Parathyroid adenoma (tissue), 2 donors: ENCODE results near the gene LRRIQ1.

Experiments used
- H2AFZ ChIP-seq: fragments of 300-600 bp; sonication (generic); one replicate; pipeline ENCODE4 v1.7.0; 2017; ENCODE audit warnings: antibody characterized with exemption, mild to moderate bottlenecking
- H3K27ac ChIP-seq: fragments of 300-600 bp; sonication (generic); one replicate; pipeline ENCODE4 v1.7.0; 2017
- H3K27me3 ChIP-seq: fragments of 300-600 bp; sonication (generic); one replicate; pipeline ENCODE4 v1.7.0; 2017; ENCODE audit warnings: low read length; ENCODE audit not compliant: control insufficient read depth, insufficient read depth
- H3K36me3 ChIP-seq: fragments of 300-600 bp; sonication (generic); one replicate; pipeline ENCODE4 v1.7.0; 2017; ENCODE audit warnings: low read length; ENCODE audit not compliant: control insufficient read depth, insufficient read depth
- H3K4me1 ChIP-seq: fragments of 300-600 bp; sonication (generic); one replicate; pipeline ENCODE4 v1.7.0; 2017; ENCODE audit warnings: control low read depth
- H3K4me2 ChIP-seq: fragments of 300-600 bp; sonication (generic); one replicate; pipeline ENCODE4 v1.7.0; 2017; ENCODE audit warnings: low read length
- H3K4me3 ChIP-seq: fragments of 300-600 bp; sonication (generic); one replicate; pipeline ENCODE4 v1.7.0; 2017; ENCODE audit warnings: low read depth, low read length
- H3K79me2 ChIP-seq: fragments of 300-600 bp; sonication (generic); one replicate; pipeline ENCODE4 v1.7.0; 2017; ENCODE audit warnings: control low read depth
- H3K9ac ChIP-seq: fragments of 300-600 bp; sonication (generic); one replicate; pipeline ENCODE4 v1.7.0; 2017; ENCODE audit warnings: mild to moderate bottlenecking
- H3K9me3 ChIP-seq: fragments of 300-600 bp; sonication (generic); one replicate; pipeline ENCODE4 v1.7.0; 2017; ENCODE audit warnings: low read length; ENCODE audit not compliant: control insufficient read depth
- TF ChIP-seq, protein P1 (sequence below): fragments of 300-600 bp; sonication (generic); IDR thresholded peaks from one replicate; pipeline ENCODE4 v1.7.0; 2017; ENCODE audit warnings: antibody characterized with exemption, mild to moderate bottlenecking
- donor health status: primary hyperparathyroidism.

The LRRIQ1 gene

GRCh38 chr12:85275374-85275773 is 239.2 kb downstream of the LRRIQ1 start:
- H3K79me2 ChIP-seq, result no peaks in the 10 kb centered on the region
- H3K9ac ChIP-seq, result no peak overlapping the region
- no peak overlapping the region for H3K27ac ChIP-seq
- no peak overlapping the region for H2AFZ ChIP-seq
- peaks cover 10% of the 10 kb centered on the region for H3K27me3 ChIP-seq
- H3K4me1 ChIP-seq, result no peaks in the 10 kb centered on the region
- TF ChIP-seq, protein P1, sequence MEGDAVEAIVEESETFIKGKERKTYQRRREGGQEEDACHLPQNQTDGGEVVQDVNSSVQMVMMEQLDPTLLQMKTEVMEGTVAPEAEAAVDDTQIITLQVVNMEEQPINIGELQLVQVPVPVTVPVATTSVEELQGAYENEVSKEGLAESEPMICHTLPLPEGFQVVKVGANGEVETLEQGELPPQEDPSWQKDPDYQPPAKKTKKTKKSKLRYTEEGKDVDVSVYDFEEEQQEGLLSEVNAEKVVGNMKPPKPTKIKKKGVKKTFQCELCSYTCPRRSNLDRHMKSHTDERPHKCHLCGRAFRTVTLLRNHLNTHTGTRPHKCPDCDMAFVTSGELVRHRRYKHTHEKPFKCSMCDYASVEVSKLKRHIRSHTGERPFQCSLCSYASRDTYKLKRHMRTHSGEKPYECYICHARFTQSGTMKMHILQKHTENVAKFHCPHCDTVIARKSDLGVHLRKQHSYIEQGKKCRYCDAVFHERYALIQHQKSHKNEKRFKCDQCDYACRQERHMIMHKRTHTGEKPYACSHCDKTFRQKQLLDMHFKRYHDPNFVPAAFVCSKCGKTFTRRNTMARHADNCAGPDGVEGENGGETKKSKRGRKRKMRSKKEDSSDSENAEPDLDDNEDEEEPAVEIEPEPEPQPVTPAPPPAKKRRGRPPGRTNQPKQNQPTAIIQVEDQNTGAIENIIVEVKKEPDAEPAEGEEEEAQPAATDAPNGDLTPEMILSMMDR, result no peak
- H3K4me2 ChIP-seq, result no peak overlapping the region
- peaks cover 3% of the 10 kb centered on the region for H3K9me3 ChIP-seq
- no peak overlapping the region for H3K4me3 ChIP-seq
- no peaks in the 10 kb centered on the region for H3K36me3 ChIP-seq

DNA sequence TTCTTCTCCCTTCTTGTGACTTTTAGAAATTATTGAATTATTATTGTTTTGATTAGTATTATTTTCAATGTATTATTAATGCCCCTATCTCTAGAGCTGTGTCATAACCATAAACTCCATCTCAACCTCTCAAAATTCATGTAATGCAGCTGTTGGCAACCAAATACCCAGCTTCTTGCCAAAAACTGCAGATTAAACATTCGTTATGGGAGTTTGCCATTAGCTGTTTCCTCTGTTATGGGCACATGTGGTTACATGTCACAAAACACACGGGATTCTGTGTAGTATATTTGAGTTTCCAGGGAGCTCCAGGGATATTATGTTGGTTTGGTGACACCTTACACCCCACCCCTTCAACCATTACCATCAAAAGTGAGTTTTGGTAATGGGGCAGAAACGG is 241.0 kb downstream of the LRRIQ1 start:
- Histone ChIP-seq H3K9me3 (peaks cover 7% of the 10 kb centered on the region), H3K79me2 (no peaks in the 10 kb centered on the region), H3K27ac (no peak overlapping the region), H2AFZ (no peak overlapping the region), H3K27me3 (peaks cover 15% of the 10 kb centered on the region), H3K9ac (no peak overlapping the region), H3K4me1 (no peaks in the 10 kb centered on the region), H3K4me2 (no peak overlapping the region), H3K4me3 (no peak overlapping the region), H3K36me3 (no peaks in the 10 kb centered on the region)
- TF ChIP-seq, protein P1, result no peak

GRCh38 chr12:85277900-85278597 is 241.9 kb downstream of the LRRIQ1 start:
- H3K4me3 ChIP-seq, result no peak overlapping the region
- H3K4me2 ChIP-seq, result no peak overlapping the region
- peaks cover 7% of the 10 kb centered on the region for H3K9me3 ChIP-seq
- H3K36me3 ChIP-seq, result no peaks in the 10 kb centered on the region
- H3K9ac ChIP-seq, result no peak overlapping the region
- H3K4me1 ChIP-seq, result no peaks in the 10 kb centered on the region
- no peak overlapping the region for H3K27ac ChIP-seq
- no peaks in the 10 kb centered on the region for H3K79me2 ChIP-seq
- peaks cover 15% of the 10 kb centered on the region for H3K27me3 ChIP-seq
- TF ChIP-seq, protein P1, result no peak
- no peak overlapping the region for H2AFZ ChIP-seq

DNA sequence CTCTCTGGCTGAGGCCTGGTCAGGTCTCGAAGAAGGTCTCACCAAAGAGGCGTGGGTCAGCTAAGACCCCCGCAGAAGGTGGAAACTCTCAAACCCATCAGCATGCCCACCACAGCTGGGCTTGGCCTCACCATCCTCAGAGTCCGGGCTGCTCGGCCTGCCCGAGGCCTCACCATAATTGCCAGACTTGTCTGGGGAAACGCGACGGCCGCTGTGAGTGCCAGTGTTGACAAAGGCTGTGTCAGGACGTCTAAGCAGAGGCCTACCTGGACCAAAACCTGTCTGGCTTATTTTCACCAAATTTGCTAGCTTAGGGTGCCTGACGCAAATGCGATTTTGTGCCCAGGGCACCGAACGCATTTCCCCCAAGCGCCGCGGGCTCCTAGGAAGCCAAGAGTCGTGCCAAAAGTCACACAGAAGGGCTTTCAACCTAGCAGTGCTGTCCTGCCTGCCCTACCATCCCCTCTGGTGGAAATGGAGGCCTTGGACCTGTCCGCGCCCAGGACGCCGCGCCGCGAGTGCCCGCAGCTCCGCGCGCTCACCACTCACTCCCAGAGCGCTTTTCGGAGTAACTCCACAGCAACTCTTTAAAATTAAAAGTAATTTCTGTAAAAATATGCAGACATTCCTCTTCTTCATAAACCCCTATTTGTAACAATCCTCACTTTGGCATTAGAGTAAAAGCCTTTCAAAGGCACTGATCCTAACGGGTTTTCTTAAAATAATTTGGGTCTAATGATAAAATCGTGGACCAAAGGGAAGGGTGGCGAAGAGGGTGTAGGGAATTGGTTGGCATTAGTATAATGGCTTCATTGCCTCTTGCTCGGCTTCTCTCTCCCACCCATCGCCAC is 242.7 kb downstream of the LRRIQ1 start:
- Histone ChIP-seq H3K9ac (no peak overlapping the region), H3K9me3 (peaks cover 7% of the 10 kb centered on the region), H3K4me3 (no peak overlapping the region), H3K27ac (no peak overlapping the region), H3K4me1 (no peaks in the 10 kb centered on the region), H3K4me2 (no peak overlapping the region), H2AFZ (no peak overlapping the region), H3K36me3 (no peaks in the 10 kb centered on the region), H3K79me2 (no peaks in the 10 kb centered on the region), H3K27me3 (peaks cover 15% of the 10 kb centered on the region)
- TF ChIP-seq, protein P1, result no peak
